H9 (cell line): ENCODE results near the gene NCOA5. TPM values are rescaled to one million over a fixed set of nuclear protein-coding genes. Genes with fewer than 3 reads are reported as not detected.
A peak's percentile ranks its signal among the peaks of the same experiment; 100 is the strongest.

Experiments used
- DNase-seq: peaks from one replicate; pipeline ENCODE4 v3.0.0-alpha.2; 2017
- H2AFZ ChIP-seq: one replicate; pipeline ENCODE4 v1.6.1; 2013; ENCODE audit warnings: mild to moderate bottlenecking, low read length, control low read depth, moderate library complexity
- H2AK5ac ChIP-seq: 2 replicates; pipeline ENCODE4 v1.6.1; 2013; ENCODE audit warnings: low read length, control low read depth, mixed read lengths; ENCODE audit not compliant: insufficient read length
- H2BK120ac ChIP-seq: one replicate; pipeline ENCODE4 v1.6.1; 2013; ENCODE audit warnings: low read depth, mild to moderate bottlenecking, low read length, control low read depth, inconsistent platforms; ENCODE audit not compliant: poor library complexity, severe bottlenecking
- H2BK12ac ChIP-seq: 2 replicates; pipeline ENCODE4 v1.6.1; 2013; ENCODE audit warnings: low read length, control low read depth, mixed read lengths, low read depth; ENCODE audit not compliant: insufficient read length
- H2BK15ac ChIP-seq: 2 replicates; pipeline ENCODE4 v1.6.1; 2013; ENCODE audit warnings: low read depth, low read length, control low read depth
- H2BK20ac ChIP-seq: one replicate; pipeline ENCODE4 v1.6.1; 2013; ENCODE audit warnings: low read depth, mild to moderate bottlenecking, low read length, control low read depth, inconsistent platforms; ENCODE audit not compliant: poor library complexity, severe bottlenecking
- H2BK5ac ChIP-seq: 2 replicates; pipeline ENCODE4 v1.6.1; 2013; ENCODE audit warnings: low read length, control low read depth, mixed read lengths; ENCODE audit not compliant: insufficient read length
- H3K14ac ChIP-seq: 2 replicates; pipeline ENCODE4 v1.6.1; 2013; ENCODE audit warnings: low read length, control low read depth; ENCODE audit not compliant: insufficient read depth
- H3K18ac ChIP-seq: 2 replicates; pipeline ENCODE4 v1.6.1; 2013; ENCODE audit warnings: low read depth, mild to moderate bottlenecking, mixed read lengths, low read length, control low read depth; ENCODE audit not compliant: insufficient read length
- H3K23ac ChIP-seq: 2 replicates; pipeline ENCODE4 v1.6.1; 2013; ENCODE audit warnings: low read length, control low read depth, mixed read lengths, low read depth; ENCODE audit not compliant: insufficient read length
- H3K23me2 ChIP-seq: 2 replicates; pipeline ENCODE4 v1.6.1; 2013; ENCODE audit warnings: low read depth, mild to moderate bottlenecking, mixed read lengths, low read length, control low read depth; ENCODE audit not compliant: insufficient read length, poor library complexity, severe bottlenecking
- H3K27ac ChIP-seq: 2 replicates; pipeline ENCODE4 v1.5.1; 2013; ENCODE audit warnings: low read length, control low read depth, mixed read lengths, low read depth; ENCODE audit not compliant: insufficient read length
- H3K27me3 ChIP-seq: 2 replicates; pipeline ENCODE4 v1.6.1; 2013; ENCODE audit warnings: low read length, control low read depth, inconsistent platforms; ENCODE audit not compliant: insufficient read depth
- H3K4ac ChIP-seq: 2 replicates; pipeline ENCODE4 v1.6.1; 2013; ENCODE audit warnings: low read depth, mild to moderate bottlenecking, control low read depth, inconsistent platforms, low read length, moderate library complexity
- H3K4me1 ChIP-seq: 2 replicates; pipeline ENCODE4 v1.6.1; 2013; ENCODE audit warnings: low read length, control low read depth, inconsistent platforms; ENCODE audit not compliant: insufficient read depth
- H3K4me2 ChIP-seq: 2 replicates; pipeline ENCODE4 v1.6.1; 2013; ENCODE audit warnings: low read length, control low read depth, mixed read lengths; ENCODE audit not compliant: insufficient read length, insufficient read depth
- H3K56ac ChIP-seq: 2 replicates; pipeline ENCODE4 v1.6.1; 2013; ENCODE audit warnings: low read depth, mild to moderate bottlenecking, mixed read lengths, low read length, control low read depth; ENCODE audit not compliant: insufficient read length
- H3K79me1 ChIP-seq: 2 replicates; pipeline ENCODE4 v1.6.1; 2013; ENCODE audit warnings: low read depth, mild to moderate bottlenecking, moderate library complexity, low read length, control low read depth, inconsistent platforms; ENCODE audit not compliant: insufficient read depth, poor library complexity, severe bottlenecking
- H3K79me2 ChIP-seq: 2 replicates; pipeline ENCODE4 v1.6.1; 2013; ENCODE audit warnings: low read length, control low read depth, inconsistent platforms; ENCODE audit not compliant: insufficient read depth
- H3K9ac ChIP-seq: 2 replicates; pipeline ENCODE4 v1.6.1; 2013; ENCODE audit warnings: low read length, control low read depth, mixed read lengths; ENCODE audit not compliant: insufficient read length; ENCODE audit errors: extremely low read depth
- H3K9me3 ChIP-seq: one replicate; pipeline ENCODE4 v1.6.1; 2013; ENCODE audit warnings: low read depth, low read length, inconsistent platforms; ENCODE audit not compliant: control insufficient read depth
- H3T11ph ChIP-seq: one replicate; pipeline ENCODE4 v1.6.1; 2013; ENCODE audit warnings: mild to moderate bottlenecking, low read length, control low read depth, inconsistent platforms
- H4K20me1 ChIP-seq: one replicate; pipeline ENCODE4 v1.6.1; 2013; ENCODE audit not compliant: control insufficient read depth, insufficient read length, insufficient read depth
- H4K5ac ChIP-seq: 2 replicates; pipeline ENCODE4 v1.6.1; 2013; ENCODE audit warnings: low read depth, mild to moderate bottlenecking, mixed read lengths, low read length, control low read depth; ENCODE audit not compliant: insufficient read length
- H4K8ac ChIP-seq: replicated peaks from 2 replicates; pipeline ENCODE4 v1.6.1; 2013; ENCODE audit warnings: low read length, control low read depth, mixed read lengths, low read depth; ENCODE audit not compliant: insufficient read length
- H4K91ac ChIP-seq: 2 replicates; pipeline ENCODE4 v1.6.1; 2013; ENCODE audit warnings: low read depth, mild to moderate bottlenecking, moderate library complexity, mixed read lengths, low read length, control low read depth; ENCODE audit not compliant: insufficient read length
- H3K27ac Mint-ChIP-seq, 3 experiments: 2 replicates in 2 of 3; 3 replicates in 1 of 3; pipeline ENCODE4 v1.8.0; 2020 to 2021; ENCODE audit warnings: mixed read lengths in 3 of 3, mild to moderate bottlenecking in 1 of 3, moderate library complexity in 1 of 3
- H3K27me3 Mint-ChIP-seq: 2 replicates; pipeline ENCODE4 v1.8.0; 2021; ENCODE audit warnings: low read depth, mild to moderate bottlenecking, moderate library complexity, mixed read lengths
- H3K36me3 Mint-ChIP-seq, 3 experiments: 2 replicates in 2 of 3; 3 replicates in 1 of 3; pipeline ENCODE4 v1.8.0; 2020 to 2021; ENCODE audit warnings: low read depth in 3 of 3, mixed read lengths in 3 of 3; ENCODE audit not compliant: insufficient read depth in 1 of 3
- H3K4me1 Mint-ChIP-seq, 2 experiments: 2 replicates each; pipeline ENCODE4 v1.8.0; 2020; ENCODE audit warnings: mixed read lengths in 2 of 2
- H3K4me3 Mint-ChIP-seq, 2 experiments: 2 replicates in 1 of 2; 3 replicates in 1 of 2; pipeline ENCODE4 v1.8.0; 2020 to 2021; ENCODE audit warnings: mild to moderate bottlenecking in 2 of 2, mixed read lengths in 2 of 2, moderate library complexity in 1 of 2
- H3K9me3 Mint-ChIP-seq, 2 experiments: 2 replicates in 1 of 2; 3 replicates in 1 of 2; pipeline ENCODE4 v1.8.0; 2020; ENCODE audit warnings: mild to moderate bottlenecking in 2 of 2, mixed read lengths in 2 of 2, moderate library complexity in 1 of 2
- WGBS: extraction: QIAGEN DNeasy Blood & Tissue Kit; methylation state at CpG from one replicate; pipeline ENCODE4 v1.1.7; 2013; ENCODE audit warnings: missing lambda C conversion rate, low lambda C conversion rate, mixed read lengths; ENCODE audit not compliant: insufficient read length; ENCODE audit errors: extremely low coverage; 5-methylcytosine and 5-hydroxymethylcytosine counted together
- total RNA-seq: library from RNA; stranded (reverse); gene quantifications from 2 replicates; pipeline ENCODE4 v1.2.1, GENCODE V29; 2021
- TF ChIP-seq, protein P1 (sequence below): fragments of 200-600 bp; sonication (generic); conservative IDR thresholded peaks from 3 replicates; pipeline ENCODE4 v1.8.0; 2021; ENCODE audit warnings: antibody characterized with exemption, mild to moderate bottlenecking

Gene NCOA5
- total RNA-seq, 1 experiment from 2014 or later = 55.7 TPM

DNA sequence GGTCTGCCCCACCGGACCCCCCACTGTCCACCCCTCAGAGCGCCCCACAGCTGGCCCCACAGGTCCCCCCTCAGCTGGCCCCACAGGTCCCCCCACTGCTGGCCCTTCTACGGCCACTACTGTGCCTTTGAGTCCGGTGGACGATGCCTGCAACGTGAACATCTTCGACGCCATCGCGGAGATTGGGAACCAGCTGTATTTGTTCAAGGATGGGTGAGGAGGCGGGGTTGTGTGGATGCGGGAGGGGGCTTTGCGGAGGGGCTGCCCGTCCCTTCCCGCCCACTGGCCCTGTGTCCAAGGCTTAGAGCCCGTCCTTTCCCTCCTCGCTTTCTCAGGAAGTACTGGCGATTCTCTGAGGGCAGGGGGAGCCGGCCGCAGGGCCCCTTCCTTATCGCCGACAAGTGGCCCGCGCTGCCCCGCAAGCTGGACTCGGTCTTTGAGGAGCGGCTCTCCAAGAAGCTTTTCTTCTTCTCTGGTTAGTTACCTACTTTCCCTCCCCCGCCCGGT is 76.4 kb downstream of the NCOA5 start:
- Histone ChIP-seq H4K20me1 (no peaks in the 10 kb centered on the region), H3T11ph (no peak overlapping the region), H4K5ac (no peak overlapping the region), H3K56ac (no peak overlapping the region), H3K23me2 (peaks cover 6% of the 10 kb centered on the region), H4K91ac (no peak overlapping the region), H3K79me2 (no peaks in the 10 kb centered on the region), H3K18ac (no peak overlapping the region), H3K79me1 (no peaks in the 10 kb centered on the region), H2BK15ac (no peak overlapping the region), H2AFZ (no peak overlapping the region), H3K27ac (no peak overlapping the region), H2BK20ac (no peak overlapping the region), H3K4me1 (peaks cover 6% of the 10 kb centered on the region; the same call in 1 of the 2 replicates), H3K9me3 (no peaks in the 10 kb centered on the region), H2AK5ac (no peak overlapping the region), H3K4me2 (peak overlapping the region; percentile 34), H3K23ac (no peak overlapping the region), H2BK12ac (no peak overlapping the region), H2BK120ac (no peak overlapping the region), H2BK5ac (no peak overlapping the region), H3K4ac (no peak overlapping the region), H4K8ac (no peak overlapping the region), H3K14ac (no peak overlapping the region), H3K27me3 (no peaks in the 10 kb centered on the region; the same call in 1 of the 2 replicates), H3K9ac (no peak overlapping the region)
- peaks cover 5 to 17% of the 10 kb centered on the region in 2 experiments; a peak in 2 of 5 replicates for H3K9me3 Mint-ChIP-seq
- peak overlapping the region in 1 of 3 experiments; percentile 50; a peak in 1 of 7 replicates for H3K27ac Mint-ChIP-seq
- TF ChIP-seq, protein P1, sequence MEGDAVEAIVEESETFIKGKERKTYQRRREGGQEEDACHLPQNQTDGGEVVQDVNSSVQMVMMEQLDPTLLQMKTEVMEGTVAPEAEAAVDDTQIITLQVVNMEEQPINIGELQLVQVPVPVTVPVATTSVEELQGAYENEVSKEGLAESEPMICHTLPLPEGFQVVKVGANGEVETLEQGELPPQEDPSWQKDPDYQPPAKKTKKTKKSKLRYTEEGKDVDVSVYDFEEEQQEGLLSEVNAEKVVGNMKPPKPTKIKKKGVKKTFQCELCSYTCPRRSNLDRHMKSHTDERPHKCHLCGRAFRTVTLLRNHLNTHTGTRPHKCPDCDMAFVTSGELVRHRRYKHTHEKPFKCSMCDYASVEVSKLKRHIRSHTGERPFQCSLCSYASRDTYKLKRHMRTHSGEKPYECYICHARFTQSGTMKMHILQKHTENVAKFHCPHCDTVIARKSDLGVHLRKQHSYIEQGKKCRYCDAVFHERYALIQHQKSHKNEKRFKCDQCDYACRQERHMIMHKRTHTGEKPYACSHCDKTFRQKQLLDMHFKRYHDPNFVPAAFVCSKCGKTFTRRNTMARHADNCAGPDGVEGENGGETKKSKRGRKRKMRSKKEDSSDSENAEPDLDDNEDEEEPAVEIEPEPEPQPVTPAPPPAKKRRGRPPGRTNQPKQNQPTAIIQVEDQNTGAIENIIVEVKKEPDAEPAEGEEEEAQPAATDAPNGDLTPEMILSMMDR = no peak
- H3K4me3 Mint-ChIP-seq = peak overlapping the region; percentile 59 to 77
- H3K27me3 Mint-ChIP-seq = peaks cover 23% of the 10 kb centered on the region
- no peak for DNase-seq
- H3K36me3 Mint-ChIP-seq = peaks cover 7 to 18% (median 12%) of the 10 kb centered on the region in 3 experiments
- WGBS = no CpG with 5 or more reads among the region's 29 CpGs
- H3K4me1 Mint-ChIP-seq = peaks cover 30 to 37% of the 10 kb centered on the region in 2 experiments
